ENCODE measurements around the gene APOL3. TPM values are rescaled to one million over a fixed set of nuclear protein-coding genes. Genes with fewer than 3 reads are reported as not detected.

APOL3 gene
- total RNA-seq, 1 experiment from 2014 or later = 19.3 TPM

DNA sequence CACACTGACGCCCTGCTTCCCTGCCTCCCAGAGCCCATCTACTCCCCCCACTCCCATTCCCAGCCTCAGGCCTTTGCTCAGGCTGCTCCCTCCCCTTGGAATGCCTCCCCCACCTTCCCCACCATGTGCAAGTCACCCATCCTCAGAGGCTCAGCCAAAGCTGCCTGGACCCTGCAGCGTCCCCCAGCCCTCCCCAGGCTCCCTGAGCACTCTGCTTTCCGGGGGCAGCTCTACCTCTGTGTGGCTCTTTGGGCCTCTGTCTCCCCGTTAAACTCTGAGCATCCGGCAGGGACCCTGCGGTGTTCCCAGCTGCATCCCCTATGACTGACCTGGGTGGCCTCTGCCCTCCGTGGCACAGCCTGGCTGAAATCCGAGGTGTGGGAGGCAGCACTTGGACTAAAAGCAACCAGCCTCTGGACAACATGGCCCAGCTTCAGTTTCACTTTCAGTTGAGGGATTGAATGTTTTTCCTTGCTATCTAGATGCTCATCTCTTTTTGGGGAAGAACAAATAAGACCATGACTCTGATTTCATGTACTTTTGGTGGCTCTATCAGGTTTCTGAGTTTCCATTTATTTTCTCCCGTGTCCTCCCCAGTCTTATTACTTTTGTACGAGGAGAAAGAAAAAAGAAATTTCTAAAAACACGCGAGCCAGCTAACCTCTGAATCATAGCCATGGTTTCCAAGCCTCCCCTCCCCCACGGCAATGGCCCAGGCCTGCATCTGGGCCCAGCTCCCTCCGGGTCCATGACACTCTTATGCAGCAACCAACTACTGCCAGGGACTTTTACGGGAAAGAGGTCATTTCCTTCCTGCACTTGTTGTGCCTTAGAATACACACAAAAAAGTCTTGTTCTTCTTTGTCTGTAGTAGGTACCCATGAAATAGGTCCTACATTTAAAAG is 3.8 kb downstream of the APOL3 start:
- Histone ChIP-seq H3K9me2 (ENCODE audit: insufficient read depth) (no peaks in the 10 kb centered on the region), H3K79me2 (ENCODE audit: low read depth) (no peaks in the 10 kb centered on the region), H3K4me2 (peak overlapping the region; percentile 49), H3K36me3 (ENCODE audit: low read depth) (no peaks in the 10 kb centered on the region), H4K20me1 (ENCODE audit: insufficient read depth) (no peaks in the 10 kb centered on the region), H2AFZ (no peak overlapping the region; the same call in 1 of the 2 replicates), H3K9me3 (ENCODE audit: insufficient read depth, low read depth) (no peaks in the 10 kb centered on the region), H3K27ac (no peak overlapping the region), H3K27me3 (ENCODE audit: insufficient read depth, low read depth) (no peaks in the 10 kb centered on the region), H3K4me3 (0 out of 2 replicates have a peak overlapping the region, but pooled peaks have one; percentile 1), H3K4me1 (replicated peaks; ENCODE audit: insufficient read depth) (no peaks in the 10 kb centered on the region), H3F3A (ENCODE audit: insufficient read depth, low read depth) (no peaks in the 10 kb centered on the region; the same call in 1 of the 2 replicates)
- intact Hi-C loops (cut with micrococcal nuclease; ENCODE audit: unreplicated experiment) = no loop called here
- ChIA-PET POLR2A (ENCODE audit: unreplicated experiment) (interaction anchor here (0.6 to 0.8 kb wide), 3 partner anchors 23 to 432 kb away, joined by 4 to 10 read pairs (median 7); no protein-coding TSS in a partner anchor), CTCF (interaction anchor here (0.6 to 0.7 kb wide), 3 partner anchors 12 to 846 kb away, joined by 3 to 4 read pairs (median 3); no protein-coding TSS in a partner anchor)
- peak in 1 of 2 experiments; percentile 52 for DNase-seq
- TF ChIP-seq EZH2 (IDR thresholded peaks at IDR 0.05; ENCODE audit: low read depth) = no peak
- TF ChIP-seq, protein P1, sequence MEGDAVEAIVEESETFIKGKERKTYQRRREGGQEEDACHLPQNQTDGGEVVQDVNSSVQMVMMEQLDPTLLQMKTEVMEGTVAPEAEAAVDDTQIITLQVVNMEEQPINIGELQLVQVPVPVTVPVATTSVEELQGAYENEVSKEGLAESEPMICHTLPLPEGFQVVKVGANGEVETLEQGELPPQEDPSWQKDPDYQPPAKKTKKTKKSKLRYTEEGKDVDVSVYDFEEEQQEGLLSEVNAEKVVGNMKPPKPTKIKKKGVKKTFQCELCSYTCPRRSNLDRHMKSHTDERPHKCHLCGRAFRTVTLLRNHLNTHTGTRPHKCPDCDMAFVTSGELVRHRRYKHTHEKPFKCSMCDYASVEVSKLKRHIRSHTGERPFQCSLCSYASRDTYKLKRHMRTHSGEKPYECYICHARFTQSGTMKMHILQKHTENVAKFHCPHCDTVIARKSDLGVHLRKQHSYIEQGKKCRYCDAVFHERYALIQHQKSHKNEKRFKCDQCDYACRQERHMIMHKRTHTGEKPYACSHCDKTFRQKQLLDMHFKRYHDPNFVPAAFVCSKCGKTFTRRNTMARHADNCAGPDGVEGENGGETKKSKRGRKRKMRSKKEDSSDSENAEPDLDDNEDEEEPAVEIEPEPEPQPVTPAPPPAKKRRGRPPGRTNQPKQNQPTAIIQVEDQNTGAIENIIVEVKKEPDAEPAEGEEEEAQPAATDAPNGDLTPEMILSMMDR (conservative IDR thresholded peaks at IDR 0.05) = no peak
- no TSS peak for BruUV-seq (replicated peaks)

DNA sequence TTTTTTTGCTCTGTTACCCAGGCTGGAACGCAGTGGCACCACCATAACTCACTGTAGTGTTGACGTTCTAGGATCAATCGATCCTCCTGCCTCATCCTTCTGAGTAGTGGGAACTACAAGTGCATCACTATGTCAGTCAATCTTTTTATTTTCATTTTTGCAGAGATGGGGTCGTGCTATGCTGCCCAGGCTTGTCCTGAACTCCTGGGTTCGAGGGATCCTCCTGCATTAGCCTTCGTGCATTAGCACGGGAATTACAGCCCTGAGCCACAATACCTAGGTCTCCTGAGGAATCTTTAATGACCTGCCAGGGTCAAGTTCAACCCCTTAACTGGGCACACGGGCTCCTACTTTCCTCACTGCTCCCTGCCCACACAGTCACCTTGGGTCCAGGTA is 4.4 kb downstream of the APOL3 start:
- ChIA-PET POLR2A (ENCODE audit: unreplicated experiment) (interaction anchor here (0.7 to 0.8 kb wide), 2 partner anchors 24 to 432 kb away, joined by 4 to 10 read pairs; no protein-coding TSS in a partner anchor), CTCF (interaction anchor here (0.6 kb wide), 2 partner anchors 11 to 125 kb away, joined by 3 to 4 read pairs; no protein-coding TSS in a partner anchor)
- Histone ChIP-seq H3F3A (ENCODE audit: insufficient read depth, low read depth) (no peaks in the 10 kb centered on the region; the same call in 1 of the 2 replicates), H3K27ac (no peak overlapping the region), H3K4me2 (peak overlapping the region; percentile 49; the same call in 1 of the 2 replicates), H3K36me3 (ENCODE audit: low read depth) (no peaks in the 10 kb centered on the region), H3K4me3 (no peak overlapping the region), H3K9me3 (ENCODE audit: insufficient read depth, low read depth) (no peaks in the 10 kb centered on the region), H2AFZ (no peak overlapping the region), H4K20me1 (ENCODE audit: insufficient read depth) (no peaks in the 10 kb centered on the region), H3K9me2 (ENCODE audit: insufficient read depth) (no peaks in the 10 kb centered on the region), H3K27me3 (ENCODE audit: insufficient read depth, low read depth) (no peaks in the 10 kb centered on the region), H3K4me1 (replicated peaks; ENCODE audit: insufficient read depth) (peaks cover 1% of the 10 kb centered on the region; the same call in 1 of the 2 replicates), H3K79me2 (ENCODE audit: low read depth) (no peaks in the 10 kb centered on the region)
- DNase-seq = no peak
- TF ChIP-seq EZH2 (IDR thresholded peaks at IDR 0.05; ENCODE audit: low read depth) = no peak
- TF ChIP-seq, protein P1 (conservative IDR thresholded peaks at IDR 0.05) = no peak
- BruUV-seq (replicated peaks) = no TSS peak
- intact Hi-C loops (cut with micrococcal nuclease; ENCODE audit: unreplicated experiment) = no loop called here

DNA sequence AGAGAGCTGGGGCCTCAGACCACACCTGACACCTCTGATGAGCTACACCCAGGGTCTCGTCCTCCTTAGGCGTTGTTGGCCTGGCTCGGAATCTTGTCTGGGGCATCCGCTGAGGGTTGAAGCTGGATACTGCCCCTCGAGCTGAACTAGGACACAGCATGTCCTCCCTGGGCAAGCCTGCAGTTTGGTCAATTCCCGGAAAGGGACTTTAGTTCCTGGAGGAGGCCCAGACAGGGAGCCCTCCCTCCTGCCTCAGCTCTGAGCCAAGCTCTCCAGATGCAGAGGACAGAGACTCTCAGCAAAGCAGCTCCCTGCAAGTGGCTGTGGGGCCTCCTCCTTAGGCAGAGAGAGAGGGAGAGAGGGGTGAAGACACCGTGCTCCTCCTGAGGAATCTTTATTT is 4.9 kb downstream of the APOL3 start:
- H4K20me1 ChIP-seq (ENCODE audit: insufficient read depth) = no peaks in the 10 kb centered on the region
- H3K4me1 ChIP-seq (replicated peaks; ENCODE audit: insufficient read depth) = peaks cover 5% of the 10 kb centered on the region; the same call in 1 of the 2 replicates
- ChIA-PET CTCF (no interaction called here), POLR2A (ENCODE audit: unreplicated experiment) (interaction anchor here (0.6 kb wide), 1 partner anchor 208 kb away, joined by 27 read pairs; no protein-coding TSS in a partner anchor)
- H3K9me3 ChIP-seq (ENCODE audit: insufficient read depth, low read depth) = no peaks in the 10 kb centered on the region
- H3F3A ChIP-seq (ENCODE audit: insufficient read depth, low read depth) = no peaks in the 10 kb centered on the region; the same call in 1 of the 2 replicates
- H3K9me2 ChIP-seq (ENCODE audit: insufficient read depth) = no peaks in the 10 kb centered on the region
- TF ChIP-seq, protein P1 (conservative IDR thresholded peaks at IDR 0.05) = no peak
- no peak for TF ChIP-seq EZH2 (IDR thresholded peaks at IDR 0.05; ENCODE audit: low read depth)
- no peak overlapping the region for H3K4me2 ChIP-seq
- H3K4me3 ChIP-seq = no peak overlapping the region
- no peak overlapping the region for H3K27ac ChIP-seq
- no peaks in the 10 kb centered on the region for H3K79me2 ChIP-seq (ENCODE audit: low read depth)
- BruUV-seq (replicated peaks) = no TSS peak
- H2AFZ ChIP-seq = no peak overlapping the region
- DNase-seq = no peak
- no peaks in the 10 kb centered on the region for H3K27me3 ChIP-seq (ENCODE audit: insufficient read depth, low read depth)
- no peaks in the 10 kb centered on the region for H3K36me3 ChIP-seq (ENCODE audit: low read depth)
- intact Hi-C loops (cut with micrococcal nuclease; ENCODE audit: unreplicated experiment) = no loop called here

Measured in PC-9 (cell line).